Kidney (tissue), 14 donors: ENCODE data around the gene DCN. TPM values are rescaled to one million over a fixed set of nuclear protein-coding genes. Genes with fewer than 3 reads are reported as not detected.
A peak's percentile ranks its signal among the peaks of the same experiment; 100 is the strongest.

Source experiments
- DNase-seq, 5 donors: peaks; one replicate each; pipeline ENCODE4 v3.0.0-alpha.2; 2013 to 2020
- FAIRE-seq: peaks from 2 replicates; lab custom pipeline; 2012; peaks lifted over from hg19 to GRCh38; lab: Jason Lieb, UNC
- H3K27ac ChIP-seq, 2 donors: one replicate each; pipeline ENCODE4 v1.7.0; 2013; ENCODE audit warnings: low read depth in 2 of 2, low read length in 2 of 2, inconsistent platforms in 1 of 2
- H3K27me3 ChIP-seq: one replicate; pipeline ENCODE4 v1.7.1; 2013; ENCODE audit warnings: low read length, inconsistent platforms; ENCODE audit not compliant: control insufficient read depth, insufficient read depth
- H3K36me3 ChIP-seq, 3 donors: one replicate each; pipeline versions ENCODE4 v1.7.0 to v1.7.1; 2013; ENCODE audit warnings: low read length in 3 of 3, control low read depth in 1 of 3, inconsistent platforms in 1 of 3; ENCODE audit not compliant: insufficient read depth in 3 of 3, control insufficient read depth in 2 of 3
- H3K4me1 ChIP-seq, 3 donors: one replicate each; pipeline versions ENCODE4 v1.7.0 to v1.7.1; 2013; ENCODE audit warnings: low read length in 3 of 3, inconsistent platforms in 1 of 3, low read depth in 1 of 3; ENCODE audit not compliant: control insufficient read depth in 2 of 3, insufficient read depth in 2 of 3
- H3K4me3 ChIP-seq, 3 donors: one replicate each; pipeline versions ENCODE4 v1.7.0 to v1.8.1; 2013; ENCODE audit warnings: low read length in 3 of 3, control low read depth in 1 of 3, inconsistent platforms in 1 of 3
- H3K9ac ChIP-seq, 3 donors: one replicate each; pipeline versions ENCODE4 v1.7.0 to v1.7.1; 2013; ENCODE audit warnings: low read length in 3 of 3, control low read depth in 1 of 3, inconsistent platforms in 1 of 3
- H3K9me3 ChIP-seq, 3 donors: one replicate each; pipeline versions ENCODE4 v1.7.0 to v1.7.1; 2013; ENCODE audit warnings: low read length in 3 of 3, control low read depth in 1 of 3, inconsistent platforms in 1 of 3; ENCODE audit not compliant: control insufficient read depth in 2 of 3, insufficient read depth in 1 of 3
- CTCF ChIP-seq: IDR thresholded peaks from 3 replicates; pipeline ENCODE4 v1.5.1; 2012; ENCODE audit warnings: mild to moderate bottlenecking, moderate library complexity, borderline replicate concordance; ENCODE audit not compliant: insufficient read depth; ENCODE audit errors: extremely low read depth
- intact Hi-C: fragments of 100-400 bp; cut with DNase I; formaldehyde crosslinking; loops from one replicate; pipeline ENCODE4 v1.11.1; 2022
- polyA plus RNA-seq: library from polyadenylated mRNA; stranded (reverse); fragments of 350-450 nt; fragmentation: Illumina TruSeq; extraction: RNeasy Lipid Tissue Mini Kit (QIAGEN cat#74804); gene quantifications from one replicate; pipeline ENCODE4 v1.2.3, GENCODE V29; 2014; ENCODE audit warnings: low read depth, low replicate concordance; ENCODE audit not compliant: insufficient read depth
- total RNA-seq: library from RNA; stranded (reverse); fragmentation: NEBNext Ultra II Directional; extraction: Animal tissue kit (Norgen Biotek cat#: 25700); gene quantifications from one replicate; pipeline ENCODE4 v1.2.1, GENCODE V29; 2021
- donor health status: control.
- donor health status: control.
- donor health status: control.
- donor health status: control.
- donor health status: control.
- donor health status: DM: yes; HTN: yes; CAD: no.
- donor health status: Normal renal cell carcinoma (clear cell type).

Gene DCN
- total and polyA plus RNA-seq, 2 donors from 2014 or later = 239 to 317 TPM

DNA sequence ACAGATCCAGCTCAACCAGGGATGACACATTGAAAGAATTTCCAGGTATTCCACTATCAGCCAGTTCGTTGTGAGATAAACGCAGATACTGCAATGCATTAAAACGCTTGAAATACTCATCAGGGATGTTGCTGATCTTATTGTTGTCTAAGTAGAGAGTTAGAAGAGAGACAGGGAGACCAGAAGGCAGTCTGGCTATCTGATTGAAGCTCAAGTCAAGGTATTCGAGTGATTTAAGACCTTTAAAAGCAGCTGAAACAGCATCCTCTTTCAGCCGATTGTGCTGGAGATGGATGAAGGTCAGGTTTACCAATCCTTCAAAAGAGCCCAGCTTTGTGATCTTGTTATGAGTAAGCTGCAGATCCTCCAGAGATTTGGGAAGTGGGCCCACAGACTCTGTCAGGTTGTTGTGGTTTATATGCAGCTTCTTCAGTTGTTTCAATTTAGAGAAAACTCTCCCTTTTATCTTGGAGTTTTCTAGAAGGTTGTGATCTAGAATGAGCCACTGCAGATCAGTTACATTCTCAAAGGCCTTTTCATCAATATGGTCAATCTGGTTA is 74.3 kb downstream of the DCN start:
- H3K27me3 ChIP-seq = no peaks in the 10 kb centered on the region
- H3K36me3 ChIP-seq = no peaks in the 10 kb centered on the region
- H3K4me3 ChIP-seq = no peak overlapping the region
- intact Hi-C loops = no loop called here
- FAIRE-seq (no peak), DNase-seq (no peak)
- H3K4me1 ChIP-seq = no peaks in the 10 kb centered on the region
- H3K9me3 ChIP-seq = no peaks in the 10 kb centered on the region
- no peak for TF ChIP-seq CTCF
- no peak overlapping the region for H3K27ac ChIP-seq
- no peak overlapping the region for H3K9ac ChIP-seq

- H3K27ac ChIP-seq = no peak overlapping the region
Observed at GRCh38 chr12:91106283-91106682, 76.3 kb downstream of the DCN start.

GRCh38 chr12:91105807-91106206 is 76.8 kb downstream of the DCN start:
- Histone ChIP-seq H3K9ac (no peak overlapping the region), H3K9me3 (no peaks in the 10 kb centered on the region), H3K4me1 (no peaks in the 10 kb centered on the region), H3K4me3 (peak overlapping the region in 1 of 3 donors; percentile 3), H3K27ac (no peak overlapping the region), H3K36me3 (no peaks in the 10 kb centered on the region), H3K27me3 (no peaks in the 10 kb centered on the region)
- intact Hi-C loops = no loop called here
- DNase-seq (peak in 2 of 5 donors; percentile 26 to 32), FAIRE-seq (no peak)
- no peak for TF ChIP-seq CTCF

More at GRCh38 chr12:91106283-91106682, 76.3 kb downstream of the DCN start:
- H3K4me1 ChIP-seq = no peaks in the 10 kb centered on the region
- FAIRE-seq = no peak
- TF ChIP-seq CTCF = no peak
- H3K9me3 ChIP-seq = no peaks in the 10 kb centered on the region
- no peaks in the 10 kb centered on the region for H3K36me3 ChIP-seq
- intact Hi-C loops = no loop called here
- no peaks in the 10 kb centered on the region for H3K27me3 ChIP-seq
- no peak overlapping the region for H3K4me3 ChIP-seq
- DNase-seq = no peak
- no peak overlapping the region for H3K9ac ChIP-seq
